ENCODE measurements around the gene PDCD5.

DNA sequence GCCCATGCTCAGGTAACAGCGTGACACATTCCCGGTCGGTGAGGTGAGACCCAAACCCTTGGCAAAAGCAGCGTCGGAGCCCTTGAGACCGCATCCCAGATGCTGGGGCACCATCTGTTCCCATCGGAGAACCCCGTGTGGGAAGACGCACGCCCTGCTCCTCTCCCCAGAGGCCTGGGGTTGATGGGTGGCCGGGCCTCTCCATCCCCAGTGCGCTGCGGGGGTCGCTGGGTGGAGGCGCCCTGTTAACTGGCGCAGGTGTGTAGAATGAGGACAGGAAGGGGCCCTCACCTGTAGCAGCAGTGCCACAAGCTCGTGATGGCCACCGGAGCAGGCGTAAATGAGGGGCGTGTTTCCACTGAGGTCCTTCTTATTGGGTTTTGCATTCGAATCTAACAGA lies 24.6 kb downstream of the PDCD5 start:
- no peak for TF ChIP-seq HDGF (IDR thresholded peaks at IDR 0.05; ENCODE audit: borderline replicate concordance)
- TF ChIP-seq, protein P1, sequence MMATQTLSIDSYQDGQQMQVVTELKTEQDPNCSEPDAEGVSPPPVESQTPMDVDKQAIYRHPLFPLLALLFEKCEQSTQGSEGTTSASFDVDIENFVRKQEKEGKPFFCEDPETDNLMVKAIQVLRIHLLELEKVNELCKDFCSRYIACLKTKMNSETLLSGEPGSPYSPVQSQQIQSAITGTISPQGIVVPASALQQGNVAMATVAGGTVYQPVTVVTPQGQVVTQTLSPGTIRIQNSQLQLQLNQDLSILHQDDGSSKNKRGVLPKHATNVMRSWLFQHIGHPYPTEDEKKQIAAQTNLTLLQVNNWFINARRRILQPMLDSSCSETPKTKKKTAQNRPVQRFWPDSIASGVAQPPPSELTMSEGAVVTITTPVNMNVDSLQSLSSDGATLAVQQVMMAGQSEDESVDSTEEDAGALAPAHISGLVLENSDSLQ (IDR thresholded peaks at IDR 0.05): no peak
- TF ChIP-seq SUZ12 (IDR thresholded peaks at IDR 0.05): no peak
- TF ChIP-seq ELF4 (IDR thresholded peaks at IDR 0.05): no peak
- no peak for TF ChIP-seq FOXM1 (IDR thresholded peaks at IDR 0.05; ENCODE audit: borderline replicate concordance)
- TF ChIP-seq FOXK2 (IDR thresholded peaks at IDR 0.05): no peak
- no peak for TF ChIP-seq FOXA1 (IDR thresholded peaks at IDR 0.05)
- no peak for TF ChIP-seq L3MBTL2 (conservative IDR thresholded peaks at IDR 0.05)
- no peak for TF ChIP-seq BHLHE40 (IDR thresholded peaks at IDR 0.05; ENCODE audit: borderline replicate concordance)
- TF ChIP-seq ZNF384 (IDR thresholded peaks at IDR 0.05): no peak
- TF ChIP-seq SP1 (IDR thresholded peaks at IDR 0.05): no peak
- no peak for TF ChIP-seq TARDBP (IDR thresholded peaks at IDR 0.05)
- TF ChIP-seq NFRKB (IDR thresholded peaks at IDR 0.05): no peak
